ENCODE results near the gene BRD3.

BRD3 gene

GRCh38 chr9:134053941-134054761, 13.7 kb downstream of the BRD3 start:
- DNase-seq, result no peak

DNA sequence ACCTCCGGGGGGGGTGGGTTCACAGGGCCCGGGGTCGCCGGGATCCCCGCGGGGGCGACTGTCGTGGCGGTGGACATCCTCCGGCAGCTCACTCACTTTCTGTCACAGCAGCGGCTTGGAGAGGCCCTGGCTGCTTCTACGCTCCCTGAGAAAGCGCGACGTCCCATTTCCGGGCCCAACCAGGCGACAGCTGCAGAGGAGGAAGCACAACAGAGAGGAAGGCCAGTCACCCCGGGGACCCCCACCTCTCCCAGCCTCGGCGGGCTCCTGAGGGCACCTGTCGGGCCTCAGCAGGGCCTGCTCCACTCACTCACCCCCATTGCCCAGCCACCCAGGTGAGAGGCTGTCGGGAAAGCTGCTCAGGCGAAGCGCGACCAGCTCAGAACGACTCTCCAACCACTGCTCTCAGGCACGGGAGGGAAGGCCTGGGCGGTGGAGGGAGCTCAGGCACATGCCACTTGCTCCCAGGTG, 14.4 kb downstream of the BRD3 start:
- DNase-seq, result no peak

- no peak for DNase-seq
Measured at GRCh38 chr9:134052941-134053340, 14.9 kb downstream of the BRD3 start.

DNA sequence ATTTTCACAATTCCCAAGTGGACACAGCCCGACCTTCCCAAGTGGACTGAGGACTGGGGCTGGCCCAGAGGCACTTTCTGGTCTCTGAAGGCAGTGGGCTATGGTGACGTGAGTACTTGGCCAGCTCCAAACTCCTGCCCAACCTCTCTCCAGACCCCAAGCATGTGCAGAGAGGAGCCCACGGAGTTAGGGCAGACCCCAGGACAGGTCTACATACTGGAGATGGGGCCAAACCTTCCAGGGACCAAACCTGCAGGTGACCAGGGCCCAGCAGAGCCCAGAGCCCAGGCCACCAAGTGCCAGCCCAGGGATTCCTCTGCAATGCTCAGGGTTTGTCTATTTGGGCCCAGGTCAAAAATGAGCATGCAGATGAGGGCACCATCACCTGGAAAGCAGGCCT, 15.3 kb downstream of the BRD3 start:
- no peak for DNase-seq

DNA sequence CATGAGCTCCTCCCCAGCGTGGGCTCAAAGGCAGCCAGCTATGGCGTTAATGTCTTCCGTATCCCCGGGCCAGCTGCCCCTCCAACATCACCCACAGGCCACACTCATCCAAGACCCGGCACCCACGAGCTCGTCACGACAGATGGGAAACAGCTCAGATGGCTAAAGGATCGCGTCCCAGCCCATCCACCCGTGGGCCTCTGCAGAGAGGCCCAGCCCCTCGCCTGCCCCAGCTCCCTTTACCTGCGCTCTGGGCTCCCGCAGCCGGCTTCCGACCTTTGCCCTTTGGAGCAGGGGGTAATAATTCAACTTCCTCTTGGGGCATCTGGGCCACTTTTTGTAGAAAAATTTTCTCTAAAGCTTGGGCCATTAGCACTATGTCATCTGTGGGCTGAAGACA, 16.5 kb downstream of the BRD3 start:
- no peak for DNase-seq

- no peak for DNase-seq
Measured at GRCh38 chr9:134050726-134051125, 17.1 kb downstream of the BRD3 start.

DNA sequence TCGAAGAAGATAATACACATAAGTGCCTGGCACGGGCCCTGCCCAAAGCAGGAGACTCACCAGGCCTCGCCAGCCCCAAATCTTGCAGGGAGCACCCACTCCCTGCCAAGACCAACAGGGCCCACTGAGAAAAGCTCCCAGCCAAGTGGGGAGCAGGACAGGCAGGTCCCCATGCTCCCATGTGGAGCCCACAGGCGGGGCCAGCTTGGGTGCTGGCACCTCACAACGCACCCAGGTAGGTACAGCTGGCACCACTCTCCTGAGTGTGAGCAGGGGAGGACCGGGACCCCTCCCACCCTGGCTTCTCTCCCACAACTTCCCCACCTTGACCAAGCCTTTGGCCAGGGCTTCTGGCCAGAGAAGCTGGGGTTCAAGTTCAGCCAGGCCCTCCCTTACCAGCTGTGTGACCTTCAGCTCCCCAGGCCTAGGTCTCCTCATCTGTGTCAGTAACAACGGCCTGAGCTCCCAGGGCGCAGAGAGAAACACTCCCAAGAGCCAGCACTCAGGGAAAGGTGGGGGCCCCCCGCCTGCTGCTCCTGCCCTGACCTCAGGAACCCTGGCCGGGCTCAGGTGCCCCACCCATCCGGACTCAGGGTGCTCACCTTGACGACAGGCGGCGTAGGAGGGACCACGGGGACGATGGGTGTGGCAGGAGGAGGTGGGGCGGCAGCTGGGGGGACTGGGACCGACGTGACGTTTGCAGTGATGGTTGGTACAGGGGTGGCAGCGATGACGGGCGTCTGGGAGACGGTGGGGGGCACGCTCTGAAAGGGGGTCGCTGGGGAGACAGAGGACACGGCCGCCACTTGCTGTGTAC, 17.8 kb downstream of the BRD3 start:
- no peak for DNase-seq

- DNase-seq, result no peak
Measured at GRCh38 chr9:134049236-134049635, 18.6 kb downstream of the BRD3 start.

GRCh38 chr9:134048582-134048968, 19.3 kb downstream of the BRD3 start:
- DNase-seq, result no peak

DNA sequence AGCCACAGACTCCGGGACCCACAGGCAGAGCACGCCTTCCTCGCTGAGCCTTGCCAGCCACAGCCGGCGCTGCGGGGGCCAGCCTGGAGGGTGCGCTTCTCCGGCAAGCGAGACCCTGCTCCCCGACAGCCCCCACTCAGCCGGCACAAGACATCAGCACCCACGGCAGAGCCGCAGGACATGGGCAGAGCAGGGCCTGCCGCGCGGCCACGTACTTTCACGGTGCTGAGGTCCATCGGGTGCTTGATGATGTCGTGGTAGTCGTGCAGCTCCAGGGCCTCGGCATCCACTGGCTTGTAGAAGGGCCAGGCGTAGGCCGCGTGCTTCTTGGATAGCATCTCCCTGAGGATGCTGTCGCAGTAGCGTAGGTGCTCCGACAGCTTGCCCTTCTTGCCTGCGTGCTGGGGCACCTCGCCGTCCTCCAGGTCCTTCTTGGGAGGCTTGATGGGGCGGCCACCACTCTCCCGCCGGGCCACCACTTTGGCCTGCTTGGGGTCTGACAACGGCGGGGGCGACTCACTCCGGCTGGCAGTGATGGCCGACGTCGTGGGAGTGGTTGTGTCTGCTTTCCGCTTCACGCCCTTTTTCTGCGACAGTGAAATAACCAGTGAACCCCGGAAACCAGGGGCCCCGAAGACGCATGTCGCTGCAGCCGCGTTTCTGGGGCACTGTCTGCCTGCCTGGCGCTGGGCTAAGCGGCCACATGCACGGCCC, 19.8 kb downstream of the BRD3 start:
- no peak for DNase-seq

DNA sequence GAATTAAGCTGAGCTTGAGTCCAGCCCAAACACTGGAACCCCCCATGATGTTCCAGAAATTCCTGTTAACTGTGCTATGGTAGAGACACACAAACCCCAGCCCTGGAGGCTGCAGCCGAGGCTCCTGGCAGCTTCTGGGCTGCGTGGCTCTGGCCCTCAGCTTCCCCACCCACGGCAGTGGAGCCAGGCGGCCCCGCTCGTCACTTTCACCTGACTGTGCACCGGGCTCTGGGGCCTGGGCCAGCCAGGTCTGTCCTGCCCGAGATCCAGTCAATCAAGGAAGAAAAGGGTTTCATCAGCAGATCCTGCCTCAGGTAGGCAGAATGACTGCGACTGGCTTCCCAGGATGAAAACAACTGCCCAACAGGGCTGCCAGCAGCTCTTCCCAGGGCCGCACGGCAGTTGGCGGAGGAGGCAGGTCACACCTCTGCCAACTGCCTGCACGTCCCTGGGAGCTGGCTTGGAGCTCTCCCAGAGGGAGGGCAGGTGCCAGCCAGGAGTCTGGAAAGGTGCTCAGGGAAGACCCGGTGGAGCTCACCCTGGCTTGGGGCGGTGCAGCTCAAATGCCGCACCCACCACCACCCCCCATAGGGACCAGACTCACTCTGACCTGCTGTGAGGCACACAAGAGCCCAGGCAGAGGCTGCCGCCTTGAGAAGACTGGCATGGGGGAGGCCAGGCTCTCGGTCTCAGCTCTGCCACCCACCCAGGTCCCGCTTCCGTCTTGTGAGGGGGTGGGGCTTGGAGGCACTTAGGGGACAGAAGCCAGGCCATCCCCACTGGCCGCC, 20.7 kb downstream of the BRD3 start:
- DNase-seq, result no peak

DNA sequence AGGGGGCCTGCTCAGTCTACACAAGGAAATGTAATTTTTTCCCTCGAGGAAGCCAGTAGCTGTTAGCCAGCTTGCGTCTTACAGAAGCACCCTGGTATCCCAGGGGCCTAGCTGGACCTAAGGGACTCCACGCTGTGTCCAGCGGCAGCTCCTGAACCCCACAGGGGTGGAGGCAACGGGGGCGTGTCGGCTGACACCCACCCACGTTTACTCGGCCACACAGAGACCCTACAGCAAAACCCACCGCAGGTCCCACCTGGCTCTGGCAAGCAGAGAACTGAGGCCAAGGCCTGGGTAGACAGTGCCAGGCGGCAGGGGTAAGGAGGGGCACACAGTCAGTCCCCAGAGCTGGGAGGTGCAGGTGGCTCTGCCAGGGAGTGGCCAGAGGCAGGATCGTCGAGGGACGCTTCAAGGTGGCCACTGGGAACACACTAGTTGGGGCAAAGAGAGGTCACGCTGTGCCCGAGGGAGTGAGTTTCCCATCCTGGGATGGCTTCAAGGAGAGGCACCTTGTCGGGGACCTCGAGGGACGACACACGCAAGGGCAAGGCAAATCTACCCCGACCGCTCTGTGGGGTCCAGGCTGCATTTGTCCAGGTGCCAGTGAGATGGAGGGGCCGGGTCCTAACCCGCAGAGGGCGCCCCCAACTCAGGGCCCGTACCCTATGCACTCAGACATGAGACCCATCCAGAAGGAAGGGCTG, 21.8 kb downstream of the BRD3 start:
- no peak for DNase-seq

- no peak for DNase-seq
Measured at GRCh38 chr9:134044944-134045343, 22.9 kb downstream of the BRD3 start.

DNA sequence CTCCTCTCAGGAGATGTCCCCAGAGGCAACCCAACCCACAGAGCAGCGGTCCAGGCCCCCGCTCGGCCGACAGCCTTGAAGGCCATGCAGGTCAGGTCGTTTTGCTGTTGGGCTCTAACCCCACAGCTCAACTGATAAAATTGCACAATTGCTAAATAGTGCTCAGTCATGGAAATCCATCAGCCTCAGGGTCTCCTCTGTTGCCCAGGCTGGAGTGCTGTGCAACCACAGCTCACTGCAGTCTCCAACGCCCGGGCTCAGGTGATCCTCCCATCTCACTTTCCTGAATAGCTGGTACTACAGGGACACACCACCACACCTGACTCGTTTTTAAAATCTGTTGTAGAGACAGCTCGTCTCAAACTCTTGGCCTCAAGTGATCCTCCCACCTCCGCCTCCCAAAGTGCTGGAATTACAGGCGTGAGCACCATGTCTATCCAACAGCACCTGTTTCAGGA, 24.3 kb downstream of the BRD3 start:
- DNase-seq, result no peak

- no peak for DNase-seq
Measured at GRCh38 chr9:134041649-134041962, 26.2 kb downstream of the BRD3 start.

DNA sequence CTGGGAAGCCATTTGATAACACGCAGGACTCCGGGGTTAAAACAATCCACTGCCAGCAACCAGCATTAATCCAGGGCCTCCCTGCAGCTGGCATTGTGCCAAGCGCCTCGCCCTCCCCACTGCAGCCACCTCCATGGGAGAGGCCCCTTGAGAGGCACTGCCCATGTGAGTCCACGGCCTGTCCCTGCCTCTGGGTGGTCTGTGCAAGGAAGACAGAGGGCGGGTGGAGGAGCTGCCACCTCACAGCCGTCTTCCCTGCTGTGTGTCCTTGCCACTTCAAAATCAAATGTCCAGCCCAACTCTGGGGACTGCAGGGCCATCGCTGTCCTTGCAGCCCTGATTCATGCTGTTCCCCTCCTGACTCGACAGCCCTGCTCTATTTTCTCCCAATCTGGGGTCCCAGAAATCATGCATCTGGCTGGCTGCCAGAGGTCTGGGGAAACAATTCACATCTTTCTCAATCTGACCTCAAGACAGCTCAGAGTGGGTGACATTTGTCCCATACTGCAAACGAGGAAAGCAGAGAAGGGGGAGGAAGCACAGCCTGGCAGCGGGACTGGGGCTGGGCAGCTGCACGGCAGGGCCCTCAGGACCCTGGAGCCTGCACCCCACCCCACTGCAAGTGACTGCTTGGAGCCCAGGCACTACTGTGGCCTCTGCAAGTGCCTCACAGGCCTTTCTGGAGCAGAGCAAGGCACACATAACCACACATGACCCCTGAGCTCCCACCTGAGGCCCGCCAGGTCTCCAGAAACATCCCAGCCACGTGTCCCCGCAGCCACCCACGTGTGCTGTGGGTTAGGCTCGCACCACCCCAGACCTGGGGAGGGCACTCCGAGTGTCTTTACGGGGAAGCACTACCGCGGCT, 26.8 kb downstream of the BRD3 start:
- DNase-seq, result peak; percentile 62

GRCh38 chr9:134040176-134040565, 27.7 kb downstream of the BRD3 start:
- DNase-seq, result no peak

- DNase-seq, result no peak
Measured at GRCh38 chr9:134039386-134040175, 28.2 kb downstream of the BRD3 start.

DNA sequence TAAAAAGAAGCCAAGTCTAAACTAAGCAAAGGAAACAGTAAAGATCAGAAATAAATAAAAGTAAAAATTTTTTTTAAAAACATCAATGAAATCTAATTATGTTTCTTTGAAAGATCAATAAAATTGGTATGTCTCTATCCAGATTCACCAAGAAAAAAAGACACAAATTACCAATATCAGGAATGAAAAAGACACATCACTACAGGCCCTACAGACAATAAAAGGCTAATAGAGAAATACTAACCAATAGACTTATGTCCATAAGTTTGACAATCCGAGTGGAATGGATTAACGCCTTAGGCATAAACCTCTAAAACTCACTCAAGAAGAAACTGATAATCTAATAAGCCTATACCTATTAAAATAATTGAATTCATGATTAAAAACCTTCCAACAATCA, 30.2 kb downstream of the BRD3 start:
- no peak for DNase-seq

DNA sequence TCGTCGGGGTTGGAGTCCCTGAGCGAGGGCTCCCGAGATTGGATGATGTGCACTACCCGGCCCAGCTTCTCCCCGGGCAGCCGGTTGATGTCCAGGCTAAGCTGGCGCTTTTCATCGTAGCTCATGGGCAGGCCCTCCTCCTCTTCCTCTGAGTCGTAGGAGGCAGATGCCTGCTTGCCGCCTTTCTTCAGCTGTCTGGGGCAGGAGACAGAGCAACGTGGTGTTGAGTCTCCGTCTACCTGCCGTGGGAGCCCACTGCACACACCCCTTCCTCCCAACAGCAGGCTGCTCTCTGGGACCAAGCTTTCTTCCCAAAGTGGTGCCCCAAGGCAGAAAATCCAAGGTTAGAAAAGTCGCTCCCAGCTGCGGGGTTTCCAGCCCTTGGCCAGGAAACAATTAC, 31.7 kb downstream of the BRD3 start:
- DNase-seq, result no peak

All from hematopoietic multipotent progenitor cell treated with erythropoietin and hydrocortisone succinate and interleukin-3 and kit ligand, for 8 days (in vitro differentiated cells).